Measurements from ENCODE around the gene IFNGR1.

Gene IFNGR1

GRCh38 chr6:137157601-137158000, 61.6 kb downstream of the IFNGR1 start:
- peak; percentile 34 for DNase-seq (ENCODE audit: low read depth)
- H3K4me3 ChIP-seq (ENCODE audit: low read depth, low read length) = no peak overlapping the region
- TF ChIP-seq, protein P1, sequence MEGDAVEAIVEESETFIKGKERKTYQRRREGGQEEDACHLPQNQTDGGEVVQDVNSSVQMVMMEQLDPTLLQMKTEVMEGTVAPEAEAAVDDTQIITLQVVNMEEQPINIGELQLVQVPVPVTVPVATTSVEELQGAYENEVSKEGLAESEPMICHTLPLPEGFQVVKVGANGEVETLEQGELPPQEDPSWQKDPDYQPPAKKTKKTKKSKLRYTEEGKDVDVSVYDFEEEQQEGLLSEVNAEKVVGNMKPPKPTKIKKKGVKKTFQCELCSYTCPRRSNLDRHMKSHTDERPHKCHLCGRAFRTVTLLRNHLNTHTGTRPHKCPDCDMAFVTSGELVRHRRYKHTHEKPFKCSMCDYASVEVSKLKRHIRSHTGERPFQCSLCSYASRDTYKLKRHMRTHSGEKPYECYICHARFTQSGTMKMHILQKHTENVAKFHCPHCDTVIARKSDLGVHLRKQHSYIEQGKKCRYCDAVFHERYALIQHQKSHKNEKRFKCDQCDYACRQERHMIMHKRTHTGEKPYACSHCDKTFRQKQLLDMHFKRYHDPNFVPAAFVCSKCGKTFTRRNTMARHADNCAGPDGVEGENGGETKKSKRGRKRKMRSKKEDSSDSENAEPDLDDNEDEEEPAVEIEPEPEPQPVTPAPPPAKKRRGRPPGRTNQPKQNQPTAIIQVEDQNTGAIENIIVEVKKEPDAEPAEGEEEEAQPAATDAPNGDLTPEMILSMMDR (conservative IDR thresholded peaks at IDR 0.05; ENCODE audit: low read depth, low read length) = no peak

- TF ChIP-seq, protein P1 (conservative IDR thresholded peaks at IDR 0.05; ENCODE audit: low read depth, low read length) = no peak
- no peak overlapping the region for H3K4me3 ChIP-seq (ENCODE audit: low read depth, low read length)
- DNase-seq (ENCODE audit: low read depth) = no peak
Measured at GRCh38 chr6:137156650-137157049, 62.5 kb downstream of the IFNGR1 start.

GRCh38 chr6:137155830-137156229, 63.4 kb downstream of the IFNGR1 start:
- DNase-seq (ENCODE audit: low read depth) = peak; percentile 88
- H3K4me3 ChIP-seq (ENCODE audit: low read depth, low read length) = no peak overlapping the region
- TF ChIP-seq, protein P1 (conservative IDR thresholded peaks at IDR 0.05; ENCODE audit: low read depth, low read length) = peak; percentile 14

GRCh38 chr6:137150072-137150471, 69.1 kb downstream of the IFNGR1 start:
- no peak for DNase-seq (ENCODE audit: low read depth)
- TF ChIP-seq, protein P1 (conservative IDR thresholded peaks at IDR 0.05; ENCODE audit: low read depth, low read length) = no peak
- H3K4me3 ChIP-seq (ENCODE audit: low read depth, low read length) = no peak overlapping the region

DNA sequence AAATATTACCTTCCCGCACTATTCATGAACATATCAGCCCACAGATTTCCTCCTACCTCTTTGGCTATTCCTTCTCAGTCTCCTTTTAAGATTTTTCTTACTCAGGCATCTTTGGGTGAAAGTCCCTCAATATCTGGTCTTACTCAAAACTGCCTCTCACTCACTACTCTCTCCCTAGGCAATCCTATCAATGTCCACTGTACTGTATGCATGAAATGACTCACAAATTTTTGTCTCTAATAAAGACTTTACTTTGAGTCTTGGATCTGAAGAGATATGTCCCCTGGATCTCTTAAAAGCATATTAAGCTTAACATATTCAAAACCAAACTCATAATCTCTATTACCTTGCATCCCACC, 70.2 kb downstream of the IFNGR1 start:
- TF ChIP-seq, protein P1 (conservative IDR thresholded peaks at IDR 0.05; ENCODE audit: low read depth, low read length) = no peak
- DNase-seq (ENCODE audit: low read depth) = no peak
- no peak overlapping the region for H3K4me3 ChIP-seq (ENCODE audit: low read depth, low read length)

DNA sequence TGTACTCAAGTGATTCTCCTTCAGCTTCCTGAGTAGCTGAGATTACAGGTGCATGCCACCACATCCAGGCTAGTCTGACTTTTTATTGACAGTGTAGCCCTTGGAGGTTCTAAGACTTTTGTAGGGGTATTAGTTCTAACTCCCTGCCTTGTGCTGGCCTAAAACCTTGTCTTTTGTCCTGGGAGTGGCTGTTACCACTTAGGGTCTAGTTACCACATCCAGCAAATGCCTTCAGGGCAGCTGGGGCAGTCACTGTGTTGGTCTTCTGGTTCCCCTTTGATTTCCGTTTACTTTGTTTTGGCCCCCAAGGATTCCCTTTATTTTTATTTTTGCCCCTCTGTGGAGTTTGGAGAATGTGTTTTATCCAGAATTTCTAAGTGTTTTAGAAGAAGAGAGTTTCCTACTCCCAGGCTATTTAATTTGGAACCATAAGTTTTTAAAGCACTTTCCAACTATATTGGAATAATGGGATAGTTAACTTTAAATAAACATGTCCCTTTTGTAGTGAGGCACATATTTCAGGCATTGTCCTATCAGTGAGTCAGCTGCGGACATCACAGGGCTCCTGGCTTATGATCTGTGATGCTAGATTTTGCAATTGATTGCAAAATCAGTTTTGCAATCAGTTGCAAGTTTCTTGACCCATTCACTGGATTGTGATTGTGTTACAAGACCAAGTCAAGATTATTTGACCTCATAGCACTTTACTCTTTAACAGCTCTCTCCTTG, 70.7 kb downstream of the IFNGR1 start:
- TF ChIP-seq, protein P1 (conservative IDR thresholded peaks at IDR 0.05; ENCODE audit: low read depth, low read length) = no peak
- H3K4me3 ChIP-seq (ENCODE audit: low read depth, low read length) = no peak overlapping the region

More for the DNA sequence above, 70.7 kb downstream of the IFNGR1 start:
- peak; percentile 88 for DNase-seq (ENCODE audit: low read depth)

All from choroid plexus epithelial cell (primary cell).